Smooth muscle cell (in vitro differentiated cells): ENCODE results near the gene DDRGK1. TPM values are rescaled to one million over a fixed set of nuclear protein-coding genes. Genes with fewer than 3 reads are reported as not detected.

Source experiments
- DNase-seq: peaks from one replicate; lab custom pipeline; 2025; ENCODE audit not compliant: unreplicated experiment; lab: John Stamatoyannopoulos, UW
- H2AFZ ChIP-seq: fragments of 200-600 bp; sonication (generic); 2 replicates; pipeline ENCODE4 v1.6.0; 2016; ENCODE audit warnings: antibody characterized with exemption, low read depth, mild to moderate bottlenecking
- H3F3A ChIP-seq: fragments of 200-600 bp; sonication (generic); 2 replicates; pipeline ENCODE4 v1.6.0; 2017; ENCODE audit warnings: antibody characterized with exemption, low read depth
- H3K27ac ChIP-seq: fragments of 200-600 bp; sonication (generic); 2 replicates; pipeline ENCODE4 v1.5.1; 2016; ENCODE audit warnings: low read depth, mild to moderate bottlenecking
- H3K27me3 ChIP-seq: fragments of 200-600 bp; sonication (generic); 2 replicates; pipeline ENCODE4 v1.6.1; 2016; ENCODE audit warnings: low read depth, mild to moderate bottlenecking
- H3K36me3 ChIP-seq: fragments of 200-600 bp; sonication (generic); 2 replicates; pipeline ENCODE4 v1.5.1; 2016; ENCODE audit warnings: low read depth
- H3K4me1 ChIP-seq: fragments of 200-600 bp; sonication (generic); 2 replicates; pipeline ENCODE4 v1.5.1; 2016; ENCODE audit warnings: low read depth
- H3K4me2 ChIP-seq: fragments of 200-600 bp; sonication (generic); 2 replicates; pipeline ENCODE4 v1.6.0; 2016; ENCODE audit warnings: mild to moderate bottlenecking
- H3K4me3 ChIP-seq: fragments of 200-600 bp; sonication (generic); 2 replicates; pipeline ENCODE4 v1.5.1; 2016; ENCODE audit warnings: mild to moderate bottlenecking
- H3K79me2 ChIP-seq: fragments of 200-600 bp; sonication (generic); 2 replicates; pipeline ENCODE4 v1.6.0; 2016; ENCODE audit warnings: low read depth, mild to moderate bottlenecking
- H3K9ac ChIP-seq: fragments of 200-600 bp; sonication (generic); 2 replicates; pipeline ENCODE4 v1.6.0; 2016; ENCODE audit warnings: low read depth
- H3K9me3 ChIP-seq: fragments of 200-600 bp; sonication (generic); replicated peaks from 2 replicates; pipeline ENCODE4 v1.5.1; 2016; ENCODE audit warnings: low read depth
- H4K20me1 ChIP-seq: fragments of 200-600 bp; sonication (generic); 2 replicates; pipeline ENCODE4 v1.6.0; 2016; ENCODE audit warnings: low read depth
- WGBS: methylation state at CpG from one replicate; pipeline ENCODE4 v1.1.7; 2016; ENCODE audit warnings: low lambda C conversion rate; 5-methylcytosine and 5-hydroxymethylcytosine counted together
- polyA plus RNA-seq: library from polyadenylated mRNA; unstranded; fragments of >200 nt; fragmentation: Nextera tagmentation; extraction: Ambion mirVana; gene quantifications from 2 replicates; pipeline ENCODE4 v1.2.1, GENCODE V29; 2016
- total RNA-seq: library from RNA; depleted of rRNA; stranded (reverse); fragments of >200 nt; gene quantifications from 2 replicates; pipeline ENCODE4 v1.2.3, GENCODE V29; 2014
- TF ChIP-seq, protein P1 (sequence below): fragments of 200-600 bp; sonication (generic); IDR thresholded peaks from 2 replicates; pipeline ENCODE4 v1.5.1; 2017; ENCODE audit warnings: borderline replicate concordance, mild to moderate bottlenecking, antibody characterized with exemption; ENCODE audit not compliant: insufficient read depth, poor library complexity, severe bottlenecking

Gene DDRGK1
- total and polyA plus RNA-seq, 2 experiments from 2014 or later, result 48.0 to 55.4 TPM

DNA sequence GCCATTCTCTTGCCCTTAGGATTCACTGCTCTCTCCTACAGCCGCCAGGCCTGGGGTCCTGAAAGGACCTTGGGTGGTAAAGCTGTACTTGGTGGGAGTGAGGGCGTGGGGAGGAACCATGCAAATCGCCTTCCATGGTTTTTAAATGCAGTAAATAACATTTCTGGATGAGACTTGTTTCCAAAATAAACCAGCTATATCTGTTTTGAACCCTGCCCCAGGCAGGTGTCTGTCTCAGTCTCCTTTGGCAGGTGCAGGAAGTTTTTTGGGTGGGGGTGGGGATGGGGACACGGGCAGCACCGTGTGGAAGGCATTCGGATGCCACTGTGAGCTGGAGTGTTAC is 19.1 kb upstream of the DDRGK1 start:
- TF ChIP-seq, protein P1, sequence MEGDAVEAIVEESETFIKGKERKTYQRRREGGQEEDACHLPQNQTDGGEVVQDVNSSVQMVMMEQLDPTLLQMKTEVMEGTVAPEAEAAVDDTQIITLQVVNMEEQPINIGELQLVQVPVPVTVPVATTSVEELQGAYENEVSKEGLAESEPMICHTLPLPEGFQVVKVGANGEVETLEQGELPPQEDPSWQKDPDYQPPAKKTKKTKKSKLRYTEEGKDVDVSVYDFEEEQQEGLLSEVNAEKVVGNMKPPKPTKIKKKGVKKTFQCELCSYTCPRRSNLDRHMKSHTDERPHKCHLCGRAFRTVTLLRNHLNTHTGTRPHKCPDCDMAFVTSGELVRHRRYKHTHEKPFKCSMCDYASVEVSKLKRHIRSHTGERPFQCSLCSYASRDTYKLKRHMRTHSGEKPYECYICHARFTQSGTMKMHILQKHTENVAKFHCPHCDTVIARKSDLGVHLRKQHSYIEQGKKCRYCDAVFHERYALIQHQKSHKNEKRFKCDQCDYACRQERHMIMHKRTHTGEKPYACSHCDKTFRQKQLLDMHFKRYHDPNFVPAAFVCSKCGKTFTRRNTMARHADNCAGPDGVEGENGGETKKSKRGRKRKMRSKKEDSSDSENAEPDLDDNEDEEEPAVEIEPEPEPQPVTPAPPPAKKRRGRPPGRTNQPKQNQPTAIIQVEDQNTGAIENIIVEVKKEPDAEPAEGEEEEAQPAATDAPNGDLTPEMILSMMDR, result no peak
- WGBS, result 95% methylated on average over 6 of the region's 6 CpGs

DNA sequence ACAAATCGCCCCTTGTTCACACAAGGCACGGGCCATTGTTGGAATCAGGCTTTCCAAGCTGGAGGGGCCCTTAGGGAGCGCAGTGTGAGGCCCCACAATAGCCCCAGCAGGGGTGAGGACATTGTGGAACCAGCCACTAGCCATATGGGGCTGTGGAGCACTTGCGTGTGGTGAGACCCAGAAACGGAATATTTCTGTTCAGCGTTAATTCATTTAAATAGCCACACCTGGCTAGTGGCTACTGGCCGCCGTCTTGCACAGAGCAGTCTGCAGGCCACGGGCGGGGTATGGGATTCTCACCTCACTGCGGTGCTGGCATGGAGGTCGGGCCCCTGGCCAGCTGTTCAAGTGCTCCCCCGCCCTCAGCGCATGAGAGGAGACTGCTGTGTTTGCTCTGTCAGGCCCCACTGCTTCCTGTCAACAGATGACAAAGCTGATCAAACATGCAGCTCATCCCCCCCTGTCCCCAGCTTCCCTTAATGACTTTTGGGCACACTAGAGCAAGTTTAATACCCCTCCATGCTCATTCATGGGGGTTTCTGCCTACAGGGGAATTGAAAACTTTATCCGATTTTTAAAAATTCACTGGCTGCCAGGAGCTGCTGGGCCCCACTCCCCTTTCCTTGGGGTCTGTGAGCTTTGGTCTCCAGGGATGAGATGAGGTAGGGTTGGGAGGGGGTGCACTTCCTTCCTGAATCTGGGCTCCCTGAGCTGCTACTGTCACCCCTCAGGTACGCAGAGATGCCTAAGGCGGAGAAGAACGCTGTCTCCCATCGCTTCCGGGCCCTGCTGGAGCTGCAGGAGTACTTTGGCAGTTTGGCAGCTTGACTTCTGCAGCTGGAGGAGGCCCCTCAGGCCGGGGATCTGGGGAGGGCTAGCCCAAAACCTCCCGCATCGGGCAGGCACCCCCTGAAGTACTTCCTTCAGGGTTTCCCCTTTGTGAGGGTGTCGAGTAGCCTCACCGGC is 18.4 kb upstream of the DDRGK1 start:
- no peak overlapping the region for H3K9ac ChIP-seq
- 95% methylated on average over 25 of the region's 25 CpGs for WGBS
- no peaks in the 10 kb centered on the region for H3K4me1 ChIP-seq
- H2AFZ ChIP-seq, result no peak overlapping the region
- no peak overlapping the region for H3K27ac ChIP-seq
- TF ChIP-seq, protein P1, result no peak
- H3K27me3 ChIP-seq, result no peaks in the 10 kb centered on the region
- no peaks in the 10 kb centered on the region for H3K9me3 ChIP-seq
- H3F3A ChIP-seq, result no peaks in the 10 kb centered on the region
- no peak overlapping the region for H3K4me3 ChIP-seq
- H3K4me2 ChIP-seq, result no peak overlapping the region
- peaks cover 4% of the 10 kb centered on the region for H4K20me1 ChIP-seq
- H3K79me2 ChIP-seq, result no peaks in the 10 kb centered on the region
- no peak for DNase-seq
- H3K36me3 ChIP-seq, result no peaks in the 10 kb centered on the region

More for the DNA sequence above, 19.1 kb upstream of the DDRGK1 start:
- Histone ChIP-seq H3K9me3 (no peaks in the 10 kb centered on the region), H3K27ac (no peak overlapping the region), H3K79me2 (no peaks in the 10 kb centered on the region), H4K20me1 (no peaks in the 10 kb centered on the region), H3K9ac (no peak overlapping the region), H3K27me3 (no peaks in the 10 kb centered on the region), H2AFZ (no peak overlapping the region), H3K4me1 (no peaks in the 10 kb centered on the region), H3K4me3 (no peak overlapping the region), H3K36me3 (no peaks in the 10 kb centered on the region), H3F3A (no peaks in the 10 kb centered on the region), H3K4me2 (no peak overlapping the region)
- DNase-seq, result no peak

DNA sequence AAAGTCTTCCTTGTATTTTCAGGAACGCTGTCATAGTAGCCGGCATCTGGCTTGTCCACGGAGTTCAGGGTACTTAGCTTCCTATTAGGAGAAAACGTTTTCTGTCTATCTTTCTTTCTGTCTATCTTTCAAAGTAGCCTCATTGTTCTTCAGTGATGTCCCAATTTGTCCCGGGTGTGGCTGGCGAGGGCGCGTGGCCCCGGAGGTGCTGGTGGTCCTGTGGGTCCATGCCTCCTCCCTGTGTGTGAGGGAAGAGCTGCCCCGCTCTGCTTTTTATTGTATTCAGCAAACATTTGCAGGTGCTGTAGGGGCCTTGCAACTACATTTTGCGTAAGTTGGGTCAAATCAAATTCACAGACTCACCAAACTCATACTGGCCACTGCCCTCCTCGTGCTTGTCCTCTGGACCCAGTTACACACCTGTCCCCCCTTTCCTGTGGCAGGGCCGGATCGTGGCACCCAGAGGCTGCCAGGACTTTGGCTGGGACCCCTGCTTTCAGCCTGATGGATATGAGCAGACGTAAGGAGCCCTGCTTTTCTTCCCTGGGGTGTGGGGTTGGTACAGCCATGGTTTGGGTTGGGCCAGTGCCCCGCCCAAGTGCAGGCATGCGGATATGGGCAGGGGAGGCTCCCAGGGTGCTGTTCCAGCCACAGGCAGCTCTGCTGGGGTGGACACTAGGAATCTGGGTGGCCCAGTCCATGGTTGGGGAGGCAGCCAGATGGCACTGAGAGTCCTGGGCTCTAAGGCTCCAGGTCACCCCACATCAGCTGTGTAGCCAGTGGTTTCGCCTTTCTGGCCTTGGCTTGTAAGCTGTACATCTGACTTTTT is 17.1 kb upstream of the DDRGK1 start:
- TF ChIP-seq, protein P1, result no peak
- DNase-seq, result no peak

More for the DNA sequence above, 17.1 kb upstream of the DDRGK1 start:
- Histone ChIP-seq H3K36me3 (no peaks in the 10 kb centered on the region), H4K20me1 (peaks cover 4% of the 10 kb centered on the region), H3K9me3 (no peaks in the 10 kb centered on the region), H3K27me3 (no peaks in the 10 kb centered on the region), H3K9ac (no peak overlapping the region), H3K4me2 (no peak overlapping the region), H3K27ac (no peak overlapping the region), H3K4me3 (no peak overlapping the region), H3F3A (no peaks in the 10 kb centered on the region), H3K79me2 (no peaks in the 10 kb centered on the region), H3K4me1 (no peaks in the 10 kb centered on the region), H2AFZ (no peak overlapping the region)
- 94% methylated on average over 18 of the region's 18 CpGs for WGBS
